HFFc6 (cell line): ENCODE data around the gene PARD3. TPM values are rescaled to one million over a fixed set of nuclear protein-coding genes. Genes with fewer than 3 reads are reported as not detected.

Experiments used
- DNase-seq: peaks from one replicate; pipeline ENCODE4 v3.0.0-alpha.2; 2018
- H3K27ac Mint-ChIP-seq: 2 replicates; pipeline ENCODE4 v1.8.0; 2020; ENCODE audit warnings: mild to moderate bottlenecking, mixed read lengths
- H3K27me3 Mint-ChIP-seq: 2 replicates; pipeline ENCODE4 v1.8.0; 2021; ENCODE audit warnings: mild to moderate bottlenecking, moderate library complexity, mixed read lengths; ENCODE audit not compliant: insufficient read depth
- H3K36me3 Mint-ChIP-seq: 2 replicates; pipeline ENCODE4 v1.8.0; 2021; ENCODE audit warnings: low read depth, mixed read lengths
- H3K4me1 Mint-ChIP-seq: 2 replicates; pipeline ENCODE4 v1.8.0; 2020; ENCODE audit warnings: low read depth, mixed read lengths
- H3K4me3 Mint-ChIP-seq: 2 replicates; pipeline ENCODE4 v1.8.0; 2020; ENCODE audit warnings: mild to moderate bottlenecking, moderate library complexity, mixed read lengths
- H3K9me3 Mint-ChIP-seq: 2 replicates; pipeline ENCODE4 v1.8.0; 2020; ENCODE audit warnings: mild to moderate bottlenecking, mixed read lengths
- total RNA-seq, 6 experiments: library from RNA; stranded (reverse); fragmentation: NEBNext Ultra II Directional; extraction: Animal tissue kit (Norgen Biotek cat#: 25700); gene quantifications; 2 replicates in 1 of 6; 3 replicates in 5 of 6; pipeline ENCODE4 v1.2.3, GENCODE V29; 2021
- TF ChIP-seq, protein P1 (sequence below): fragments of 200-600 bp; sonication (generic); IDR thresholded peaks from 2 replicates; pipeline ENCODE4 v1.5.0; 2021; ENCODE audit warnings: antibody characterized with exemption, mild to moderate bottlenecking

The PARD3 gene
- total RNA-seq, 6 experiments from 2014 or later = 19.9 to 24.3 (median 23.1) TPM

DNA sequence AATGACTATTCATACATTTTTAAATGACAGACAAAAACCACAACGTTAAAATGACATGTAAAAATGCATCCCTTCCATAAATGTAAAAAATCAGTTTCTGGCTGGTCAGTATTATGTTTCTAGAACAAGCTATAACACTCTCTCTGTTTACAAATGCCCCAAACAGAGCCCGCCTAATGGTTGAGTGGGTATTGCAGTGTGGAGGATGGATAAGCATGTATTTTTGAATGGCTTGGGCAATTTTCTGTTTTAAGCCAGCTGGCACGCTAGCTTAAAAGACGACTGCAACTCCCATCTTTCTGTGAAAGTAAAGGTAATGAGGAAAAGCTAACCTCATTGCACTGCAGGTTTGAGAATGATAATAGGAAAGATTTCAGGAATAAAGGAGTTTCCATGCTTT, 430.7 kb downstream of the PARD3 start:
- DNase-seq = no peak
- H3K9me3 Mint-ChIP-seq = no peaks in the 10 kb centered on the region
- H3K4me3 Mint-ChIP-seq = no peak overlapping the region
- H3K36me3 Mint-ChIP-seq = peaks cover 15% of the 10 kb centered on the region
- H3K27me3 Mint-ChIP-seq = no peaks in the 10 kb centered on the region; the same call in 1 of the 2 replicates
- peaks cover 1% of the 10 kb centered on the region for H3K4me1 Mint-ChIP-seq
- H3K27ac Mint-ChIP-seq = no peak overlapping the region
- TF ChIP-seq, protein P1, sequence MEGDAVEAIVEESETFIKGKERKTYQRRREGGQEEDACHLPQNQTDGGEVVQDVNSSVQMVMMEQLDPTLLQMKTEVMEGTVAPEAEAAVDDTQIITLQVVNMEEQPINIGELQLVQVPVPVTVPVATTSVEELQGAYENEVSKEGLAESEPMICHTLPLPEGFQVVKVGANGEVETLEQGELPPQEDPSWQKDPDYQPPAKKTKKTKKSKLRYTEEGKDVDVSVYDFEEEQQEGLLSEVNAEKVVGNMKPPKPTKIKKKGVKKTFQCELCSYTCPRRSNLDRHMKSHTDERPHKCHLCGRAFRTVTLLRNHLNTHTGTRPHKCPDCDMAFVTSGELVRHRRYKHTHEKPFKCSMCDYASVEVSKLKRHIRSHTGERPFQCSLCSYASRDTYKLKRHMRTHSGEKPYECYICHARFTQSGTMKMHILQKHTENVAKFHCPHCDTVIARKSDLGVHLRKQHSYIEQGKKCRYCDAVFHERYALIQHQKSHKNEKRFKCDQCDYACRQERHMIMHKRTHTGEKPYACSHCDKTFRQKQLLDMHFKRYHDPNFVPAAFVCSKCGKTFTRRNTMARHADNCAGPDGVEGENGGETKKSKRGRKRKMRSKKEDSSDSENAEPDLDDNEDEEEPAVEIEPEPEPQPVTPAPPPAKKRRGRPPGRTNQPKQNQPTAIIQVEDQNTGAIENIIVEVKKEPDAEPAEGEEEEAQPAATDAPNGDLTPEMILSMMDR = no peak

DNA sequence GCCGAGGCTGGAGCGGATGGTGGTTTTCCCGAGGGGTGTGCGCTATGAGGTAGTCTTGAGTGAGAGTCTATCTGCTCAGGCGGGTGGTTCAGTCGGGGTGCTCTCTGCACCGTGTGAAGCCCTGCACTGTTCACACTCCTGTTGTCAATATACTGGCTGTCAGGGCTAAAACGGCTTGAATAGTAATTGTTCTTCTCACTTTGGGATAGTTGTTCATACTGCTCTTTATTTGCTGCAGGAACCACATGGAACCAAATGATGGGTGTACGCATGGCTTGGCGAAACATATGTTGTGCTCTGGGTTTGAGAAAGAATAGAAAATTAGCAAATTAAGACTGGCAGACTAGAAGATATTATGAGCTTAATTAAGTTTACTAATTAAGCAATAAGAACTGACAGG, 432.5 kb downstream of the PARD3 start:
- no peak overlapping the region for H3K4me3 Mint-ChIP-seq
- H3K4me1 Mint-ChIP-seq = no peaks in the 10 kb centered on the region
- H3K27me3 Mint-ChIP-seq = no peaks in the 10 kb centered on the region; the same call in 1 of the 2 replicates
- peaks cover 15% of the 10 kb centered on the region for H3K36me3 Mint-ChIP-seq
- no peak for DNase-seq
- TF ChIP-seq, protein P1 = no peak
- no peak overlapping the region for H3K27ac Mint-ChIP-seq
- no peaks in the 10 kb centered on the region for H3K9me3 Mint-ChIP-seq

DNA sequence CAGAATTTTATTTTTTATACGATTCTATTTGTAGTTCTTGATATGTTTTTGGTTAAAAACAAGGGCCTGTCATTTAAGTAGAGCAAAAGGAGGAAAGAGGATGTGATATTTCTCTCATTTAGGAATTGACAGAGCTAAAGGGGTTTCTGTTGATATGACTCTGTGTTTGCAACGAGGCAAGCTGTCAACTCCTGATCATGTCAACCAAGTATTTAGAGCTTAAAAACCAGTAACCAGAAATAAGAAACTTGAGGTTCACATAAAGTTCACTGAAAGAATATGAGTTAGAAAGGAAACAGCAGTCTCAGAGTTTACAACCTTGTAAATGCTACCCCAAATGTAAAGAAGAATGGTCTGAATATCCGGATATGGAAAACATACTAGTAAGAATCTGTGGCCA, 434.2 kb downstream of the PARD3 start:
- peaks cover 15% of the 10 kb centered on the region for H3K36me3 Mint-ChIP-seq

GRCh38 chr10:34378297-34378696, 436.8 kb downstream of the PARD3 start:
- peaks cover 6% of the 10 kb centered on the region for H3K4me1 Mint-ChIP-seq
- H3K27me3 Mint-ChIP-seq = no peaks in the 10 kb centered on the region; the same call in 1 of the 2 replicates
- TF ChIP-seq, protein P1 = no peak
- no peak for DNase-seq
- peaks cover 15% of the 10 kb centered on the region for H3K36me3 Mint-ChIP-seq
- no peak overlapping the region for H3K4me3 Mint-ChIP-seq
- H3K27ac Mint-ChIP-seq = no peak overlapping the region
- H3K9me3 Mint-ChIP-seq = no peaks in the 10 kb centered on the region

More for the DNA sequence above, 434.2 kb downstream of the PARD3 start:
- H3K9me3 Mint-ChIP-seq = no peaks in the 10 kb centered on the region
- H3K4me3 Mint-ChIP-seq = no peak overlapping the region
- H3K27ac Mint-ChIP-seq = no peak overlapping the region
- TF ChIP-seq, protein P1 = no peak
- H3K4me1 Mint-ChIP-seq = no peaks in the 10 kb centered on the region
- no peaks in the 10 kb centered on the region for H3K27me3 Mint-ChIP-seq
- DNase-seq = no peak

GRCh38 chr10:34377833-34378232, 437.3 kb downstream of the PARD3 start:
- Mint-ChIP-seq H3K9me3 (no peaks in the 10 kb centered on the region), H3K27ac (no peak overlapping the region), H3K4me1 (peaks cover 6% of the 10 kb centered on the region), H3K4me3 (no peak overlapping the region), H3K27me3 (no peaks in the 10 kb centered on the region; the same call in 1 of the 2 replicates), H3K36me3 (peaks cover 15% of the 10 kb centered on the region)
- no peak for DNase-seq
- TF ChIP-seq, protein P1 = no peak
